Renal pelvis (tissue), 4 donors: ENCODE measurements around the gene SDE2. TPM values are rescaled to one million over a fixed set of nuclear protein-coding genes. Genes with fewer than 3 reads are reported as not detected.
"Not testable (repeated sequence)": the region's sequence is repeated elsewhere in the genome, so short reads cannot be mapped to it uniquely, and the experiment has no call there.

Experiments used
- DNase-seq: peaks from one replicate; pipeline ENCODE4 v3.0.0-alpha.2; 2013
- polyA plus RNA-seq, 3 donors: library from polyadenylated mRNA; unstranded; fragments of 120-200 nt; gene quantifications; one replicate each; pipeline ENCODE4 v1.2.1, GENCODE V29; 2013; ENCODE audit not compliant: insufficient read length in 3 of 3

The SDE2 gene
- polyA plus RNA-seq, 3 donors: 18.9 to 22.5 (median 20.9) TPM

GRCh38 chr1:226009650-226010044 lies 10.5 kb upstream of the SDE2 start:
- no peak for DNase-seq

- not testable (repeated sequence) for DNase-seq
Observed at GRCh38 chr1:226007126-226007892, 8.2 kb upstream of the SDE2 start.

- no peak for DNase-seq
Observed at GRCh38 chr1:226006686-226007085, 7.5 kb upstream of the SDE2 start.

DNA sequence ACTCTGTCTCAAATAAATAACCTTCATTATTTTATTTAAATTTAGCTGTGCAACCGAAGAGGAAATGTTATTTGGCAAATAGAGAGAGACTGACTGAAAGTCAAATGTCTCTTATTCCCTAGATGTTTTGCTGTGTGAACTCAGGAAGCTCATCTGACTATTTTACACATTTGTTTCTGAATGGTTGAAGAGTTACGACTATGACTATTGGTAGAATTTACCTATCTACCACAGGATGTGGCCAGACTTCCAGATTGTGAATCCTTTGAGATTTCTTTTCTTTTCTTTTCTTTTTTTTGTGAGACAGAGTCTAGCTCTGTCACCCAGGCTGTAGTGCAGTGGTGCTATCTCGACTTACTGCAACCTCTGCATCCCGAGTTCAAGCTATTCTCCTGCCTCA lies 5.3 kb upstream of the SDE2 start:
- DNase-seq: no peak

- no peak for DNase-seq
Observed at GRCh38 chr1:226003502-226004170, 4.5 kb upstream of the SDE2 start.

DNA sequence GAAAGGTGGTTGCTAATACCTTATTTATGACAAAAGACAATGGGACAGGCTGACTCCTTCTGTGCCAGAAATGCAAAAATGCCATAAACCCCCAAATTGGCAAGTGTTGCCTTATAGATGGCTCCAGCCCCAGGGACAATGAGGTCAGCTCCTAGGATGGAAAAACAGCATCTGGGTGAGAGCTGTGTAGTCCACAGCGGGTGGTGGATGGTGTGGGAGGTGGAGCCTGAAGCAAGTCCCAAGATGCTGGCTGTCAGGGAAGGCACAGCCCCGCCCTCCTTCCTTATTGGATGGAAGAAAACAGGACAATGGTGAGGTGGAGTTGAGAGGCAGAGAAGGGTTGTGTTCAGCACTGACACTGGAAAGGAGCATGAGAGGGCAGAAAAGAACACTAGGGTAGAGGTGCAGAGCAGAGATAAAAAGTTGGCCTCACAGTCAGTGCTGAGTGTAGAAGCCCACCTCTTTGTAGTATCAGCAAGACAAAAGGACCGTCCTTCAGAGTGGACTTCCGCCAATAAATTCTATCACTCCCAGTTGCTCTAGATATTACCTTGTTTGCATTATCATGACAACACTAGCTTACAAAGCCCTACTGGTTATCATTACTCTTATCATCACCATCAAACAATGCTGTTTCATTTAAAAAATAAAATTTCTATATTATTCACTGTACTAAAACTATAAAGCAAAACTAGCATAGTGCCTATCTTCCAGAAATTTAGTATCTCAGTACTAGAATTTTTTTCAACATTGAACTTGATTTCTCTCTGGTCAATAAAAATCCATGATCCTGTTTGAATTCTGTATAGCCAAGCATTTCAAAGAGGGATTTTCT lies 3.7 kb upstream of the SDE2 start:
- DNase-seq: no peak

GRCh38 chr1:226001963-226002666 lies 3.0 kb upstream of the SDE2 start:
- DNase-seq: no peak

DNA sequence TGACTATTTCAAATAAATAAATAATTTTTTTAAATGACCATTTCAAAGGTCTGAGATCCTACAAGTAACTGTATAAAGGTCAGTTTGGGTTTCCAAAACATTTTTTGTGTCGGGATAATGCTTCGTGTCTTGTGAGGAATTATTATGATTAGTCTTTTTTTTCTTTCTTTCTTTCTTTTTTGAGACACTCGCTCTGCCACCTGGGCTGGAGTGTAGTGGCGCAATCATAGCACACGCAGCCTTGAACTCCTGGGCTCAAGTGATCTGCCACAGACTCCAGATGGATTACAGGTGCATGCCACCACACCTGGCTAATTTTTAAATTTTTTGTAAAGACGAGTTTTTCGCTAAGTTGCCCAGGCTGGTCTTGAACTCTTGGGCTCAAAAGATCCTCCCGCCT lies 1.9 kb upstream of the SDE2 start:
- DNase-seq: no peak

GRCh38 chr1:226000493-226001081 lies 1.4 kb upstream of the SDE2 start:
- DNase-seq: not testable (repeated sequence)

DNA sequence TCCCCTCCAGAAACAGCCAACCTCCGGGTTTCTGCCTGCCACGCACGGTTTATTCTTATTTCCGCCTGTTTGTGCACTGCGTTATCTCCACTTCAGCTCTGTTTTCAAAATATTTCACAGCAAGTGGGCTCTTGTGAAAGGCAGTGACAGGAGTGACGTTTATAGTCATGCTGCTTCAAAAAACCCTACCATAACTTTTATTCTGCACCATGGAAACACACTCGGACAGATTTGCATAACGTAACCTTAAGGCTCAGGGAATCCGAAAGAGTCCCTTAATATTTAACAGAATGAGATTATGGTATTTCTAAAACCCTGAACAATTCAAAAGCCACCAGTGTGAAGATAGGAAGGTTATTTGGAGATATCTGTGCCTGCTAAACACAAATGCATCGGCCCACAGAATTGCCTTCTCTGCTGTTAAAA lies 782 bp upstream of the SDE2 start:
- peak; percentile 31 for DNase-seq

GRCh38 chr1:225998560-225999226 lies 450 bp downstream of the SDE2 start:
- no peak for DNase-seq

DNA sequence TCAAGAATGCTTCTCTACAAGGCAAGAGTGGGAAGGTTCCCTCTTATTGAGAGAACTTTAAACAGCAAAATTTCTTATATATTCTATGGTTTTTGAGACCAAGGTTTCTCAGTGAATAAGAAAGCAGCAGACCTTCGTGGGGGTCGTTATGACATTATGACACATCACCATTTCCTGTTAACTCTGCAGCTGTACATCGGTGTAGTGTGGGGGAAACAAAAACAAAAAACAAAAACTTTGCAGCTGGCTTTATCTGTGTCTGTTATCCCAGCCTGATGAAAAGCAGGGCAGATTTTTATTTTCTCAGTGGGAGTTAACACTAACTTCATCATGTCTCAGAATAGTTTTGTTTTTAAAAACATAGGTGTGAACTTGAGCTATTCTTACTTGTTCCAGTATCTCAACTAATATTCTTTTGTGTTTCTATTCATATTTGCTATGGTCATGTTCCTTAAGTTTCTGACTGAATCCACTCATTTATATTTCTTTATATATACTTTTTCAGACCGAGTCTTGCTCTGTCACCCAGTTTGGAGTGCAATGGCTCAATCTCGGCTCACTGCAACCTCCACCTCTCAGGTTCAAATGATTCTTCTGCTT lies 2.1 kb downstream of the SDE2 start:
- no peak for DNase-seq

DNA sequence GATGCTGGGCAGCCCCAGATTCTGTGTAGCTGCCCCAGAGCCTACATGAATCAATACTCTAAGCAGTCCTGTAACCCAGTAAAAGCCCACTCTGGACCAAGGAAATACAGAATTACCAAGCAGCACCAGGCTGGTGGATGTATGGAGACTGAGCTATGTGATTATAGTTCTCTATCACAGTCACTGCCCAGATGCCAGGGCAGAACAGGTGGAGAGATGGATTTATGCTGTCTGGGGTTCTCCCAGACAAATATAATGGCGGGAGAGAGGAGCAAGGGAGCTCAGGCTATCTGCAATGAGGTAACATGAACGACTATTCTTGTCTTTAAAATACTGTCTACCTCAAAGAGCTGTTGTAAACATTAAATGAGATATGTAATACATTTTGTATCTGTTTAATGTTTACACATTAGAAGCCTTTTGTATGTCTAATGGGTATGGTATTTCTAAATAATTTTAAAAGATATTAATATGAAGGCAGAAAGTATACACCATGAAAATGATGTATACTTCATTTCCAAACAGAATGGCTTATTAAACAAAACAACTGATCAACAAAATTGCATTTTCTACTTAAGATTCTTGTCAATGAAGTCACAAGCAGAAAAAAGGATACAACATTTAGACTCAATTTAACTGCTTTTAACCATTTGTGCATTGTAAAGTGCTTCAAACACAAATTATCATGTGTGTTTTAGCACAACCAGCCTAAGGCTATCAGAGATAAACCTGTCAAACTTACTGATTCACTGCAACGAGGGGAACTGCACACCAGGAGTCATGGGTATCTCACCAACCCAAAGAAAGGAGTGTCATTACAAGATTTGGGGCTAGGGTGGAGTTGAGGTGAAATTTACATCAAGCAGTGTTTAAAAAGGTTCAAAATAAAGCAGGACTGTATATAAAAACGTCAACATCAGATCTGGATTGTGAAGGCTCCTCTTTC lies 3.0 kb downstream of the SDE2 start:
- DNase-seq: no peak

DNA sequence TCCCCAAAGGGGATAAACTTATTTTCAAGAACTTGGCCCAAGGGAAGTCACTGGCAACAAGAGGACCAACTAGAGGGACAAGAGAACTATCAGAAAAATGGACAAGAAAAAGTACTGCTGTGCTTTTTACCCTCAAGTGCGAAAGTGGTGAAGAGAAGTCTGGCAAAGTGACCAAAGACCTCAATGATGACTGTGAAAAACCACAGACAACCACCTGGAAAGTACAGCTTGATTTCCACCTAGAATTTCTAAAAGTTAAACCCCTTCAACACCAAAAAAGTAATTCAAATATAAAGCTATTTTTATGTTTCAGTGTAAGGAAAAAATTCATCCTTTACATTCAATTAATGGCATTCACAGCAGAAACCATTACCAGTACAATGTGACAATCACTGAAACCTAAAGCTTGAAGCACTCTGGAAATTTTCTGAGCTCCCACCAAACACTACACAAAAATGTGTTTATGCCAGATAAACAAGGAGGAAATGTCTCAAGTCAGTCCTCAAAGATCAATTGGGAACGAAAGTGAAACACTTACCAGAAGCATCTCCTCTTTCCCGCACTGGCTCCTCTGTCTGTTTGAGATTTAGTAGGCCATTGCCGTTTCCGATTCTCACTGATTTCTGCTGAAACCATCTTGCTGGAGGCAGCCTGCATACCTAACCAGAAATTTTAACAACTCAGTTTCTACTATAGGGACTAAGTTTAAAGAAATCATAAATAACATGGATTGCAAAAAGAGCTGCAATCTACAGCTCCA lies 8.3 kb downstream of the SDE2 start:
- no peak for DNase-seq

- DNase-seq: no peak
Observed at GRCh38 chr1:225987491-225988316, 11.4 kb downstream of the SDE2 start.

- DNase-seq: no peak
Observed at GRCh38 chr1:225981714-225982113, 17.4 kb downstream of the SDE2 start.

GRCh38 chr1:225980005-225980836 lies 18.9 kb downstream of the SDE2 start:
- no peak for DNase-seq
